Calu3 (cell line): ENCODE measurements around the gene HOXB7. TPM values are rescaled to one million over a fixed set of nuclear protein-coding genes. Genes with fewer than 3 reads are reported as not detected.

Source experiments
- BruUV-seq: library from RNA; stranded (reverse); fragments of 400-500 nt; replicated peaks from 2 replicates; lab custom pipeline; 2021; lab: Mats Ljungman, UMichigan
- CTCF ChIA-PET: fragments of 300-600 bp; sonication (Branson Sonifier 250); formaldehyde crosslinking; loops from one replicate; lab custom pipeline; 2022; ENCODE audit warnings: antibody characterized with exemption; lab: Charles Lee
- DNase-seq: peaks from one replicate; pipeline ENCODE4 v3.0.0; 2022
- H3K27ac Mint-ChIP-seq: one replicate; pipeline ENCODE4 v1.8.0; 2022; ENCODE audit warnings: mixed read lengths; ENCODE audit not compliant: unreplicated experiment
- H3K27me3 Mint-ChIP-seq: one replicate; pipeline ENCODE4 v1.8.0; 2022; ENCODE audit warnings: mixed read lengths; ENCODE audit not compliant: unreplicated experiment
- H3K36me3 Mint-ChIP-seq: one replicate; pipeline ENCODE4 v1.8.0; 2022; ENCODE audit warnings: mild to moderate bottlenecking, moderate library complexity, mixed read lengths; ENCODE audit not compliant: insufficient read depth, unreplicated experiment
- H3K4me1 Mint-ChIP-seq: one replicate; pipeline ENCODE4 v1.8.0; 2022; ENCODE audit warnings: mild to moderate bottlenecking, low read depth, mixed read lengths; ENCODE audit not compliant: unreplicated experiment
- H3K4me3 Mint-ChIP-seq: one replicate; pipeline ENCODE4 v1.8.0; 2022; ENCODE audit warnings: mild to moderate bottlenecking, low read depth, moderate library complexity, mixed read lengths; ENCODE audit not compliant: unreplicated experiment
- H3K9me3 Mint-ChIP-seq: one replicate; pipeline ENCODE4 v1.8.0; 2022; ENCODE audit warnings: low read depth, mixed read lengths; ENCODE audit not compliant: unreplicated experiment
- intact Hi-C: fragments of 100-400 bp; cut with micrococcal nuclease; formaldehyde crosslinking; loops from one replicate; pipeline ENCODE4 v1.10.0; 2022; ENCODE audit not compliant: unreplicated experiment
- total RNA-seq: library from RNA; stranded (reverse); gene quantifications from 2 replicates; pipeline ENCODE4 v1.2.3, GENCODE V29; 2022
- TF ChIP-seq, protein P1 (sequence below): fragments of 200-600 bp; IDR thresholded peaks from one replicate; pipeline ENCODE4 v1.8.0; 2022; ENCODE audit warnings: antibody characterized with exemption; ENCODE audit not compliant: unreplicated experiment

Gene HOXB7
- total RNA-seq, 1 experiment from 2014 or later = 30.2 TPM

GRCh38 chr17:48612854-48613691 is 2.3 kb upstream of the HOXB7 start:
- Mint-ChIP-seq H3K36me3 (peaks cover 99% of the 10 kb centered on the region), H3K4me3 (peak overlapping the region; percentile 88), H3K27me3 (peaks cover 35% of the 10 kb centered on the region), H3K4me1 (peaks cover 32% of the 10 kb centered on the region), H3K27ac (peak overlapping the region; percentile 74), H3K9me3 (no peaks in the 10 kb centered on the region)
- BruUV-seq = TSS peak; percentile 34
- intact Hi-C loops = no loop called here
- DNase-seq = no peak
- TF ChIP-seq, protein P1, sequence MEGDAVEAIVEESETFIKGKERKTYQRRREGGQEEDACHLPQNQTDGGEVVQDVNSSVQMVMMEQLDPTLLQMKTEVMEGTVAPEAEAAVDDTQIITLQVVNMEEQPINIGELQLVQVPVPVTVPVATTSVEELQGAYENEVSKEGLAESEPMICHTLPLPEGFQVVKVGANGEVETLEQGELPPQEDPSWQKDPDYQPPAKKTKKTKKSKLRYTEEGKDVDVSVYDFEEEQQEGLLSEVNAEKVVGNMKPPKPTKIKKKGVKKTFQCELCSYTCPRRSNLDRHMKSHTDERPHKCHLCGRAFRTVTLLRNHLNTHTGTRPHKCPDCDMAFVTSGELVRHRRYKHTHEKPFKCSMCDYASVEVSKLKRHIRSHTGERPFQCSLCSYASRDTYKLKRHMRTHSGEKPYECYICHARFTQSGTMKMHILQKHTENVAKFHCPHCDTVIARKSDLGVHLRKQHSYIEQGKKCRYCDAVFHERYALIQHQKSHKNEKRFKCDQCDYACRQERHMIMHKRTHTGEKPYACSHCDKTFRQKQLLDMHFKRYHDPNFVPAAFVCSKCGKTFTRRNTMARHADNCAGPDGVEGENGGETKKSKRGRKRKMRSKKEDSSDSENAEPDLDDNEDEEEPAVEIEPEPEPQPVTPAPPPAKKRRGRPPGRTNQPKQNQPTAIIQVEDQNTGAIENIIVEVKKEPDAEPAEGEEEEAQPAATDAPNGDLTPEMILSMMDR = peak; percentile 44
- CTCF ChIA-PET = interaction anchor here (0.6 to 1.7 kb wide), 8 partner anchors 8 to 466 kb away, joined by 3 to 6 read pairs (median 3); partner anchors contain the start of genes HOXB6 and HOXB9

- intact Hi-C loops = no loop called here
- Mint-ChIP-seq H3K4me3 (peak overlapping the region; percentile 88), H3K4me1 (peaks cover 35% of the 10 kb centered on the region), H3K9me3 (no peaks in the 10 kb centered on the region), H3K36me3 (peaks cover 99% of the 10 kb centered on the region), H3K27ac (peak overlapping the region; percentile 74), H3K27me3 (peaks cover 29% of the 10 kb centered on the region)
- BruUV-seq = no TSS peak
- DNase-seq = no peak
- TF ChIP-seq, protein P1 = peak; percentile 13
- CTCF ChIA-PET = interaction anchor here (0.6 to 1.3 kb wide), 4 partner anchors 10 to 277 kb away, joined by 3 read pairs; no protein-coding TSS in a partner anchor
Measured at GRCh38 chr17:48612456-48612853, 1.6 kb upstream of the HOXB7 start.

GRCh38 chr17:48611681-48612455 is 1.1 kb upstream of the HOXB7 start:
- CTCF ChIA-PET = interaction anchor here (1.3 kb wide), 1 partner anchor 276 kb away, joined by 3 read pairs; no protein-coding TSS in a partner anchor
- no TSS peak for BruUV-seq
- H3K4me1 Mint-ChIP-seq = peaks cover 32% of the 10 kb centered on the region
- peaks cover 99% of the 10 kb centered on the region for H3K36me3 Mint-ChIP-seq
- intact Hi-C loops = no loop called here
- TF ChIP-seq, protein P1 = no peak
- H3K9me3 Mint-ChIP-seq = no peaks in the 10 kb centered on the region
- peak overlapping the region; percentile 74 for H3K27ac Mint-ChIP-seq
- peak; percentile 80 for DNase-seq
- peaks cover 23% of the 10 kb centered on the region for H3K27me3 Mint-ChIP-seq
- H3K4me3 Mint-ChIP-seq = peak overlapping the region; percentile 88

GRCh38 chr17:48611213-48611612 is 396 bp upstream of the HOXB7 start:
- no peak for DNase-seq
- intact Hi-C loops = no loop called here
- TF ChIP-seq, protein P1 = no peak
- H3K27ac Mint-ChIP-seq = peak overlapping the region; percentile 74
- peaks cover 99% of the 10 kb centered on the region for H3K36me3 Mint-ChIP-seq
- no TSS peak for BruUV-seq
- H3K4me3 Mint-ChIP-seq = peak overlapping the region; percentile 88
- CTCF ChIA-PET = no interaction called here
- H3K9me3 Mint-ChIP-seq = no peaks in the 10 kb centered on the region
- H3K4me1 Mint-ChIP-seq = peaks cover 33% of the 10 kb centered on the region
- peaks cover 16% of the 10 kb centered on the region for H3K27me3 Mint-ChIP-seq
